Colonic mucosa (tissue), 4 donors: Measurements from ENCODE around the gene SMDT1. TPM values are rescaled to one million over a fixed set of nuclear protein-coding genes. Genes with fewer than 3 reads are reported as not detected.
"Not testable (repeated sequence)": the region's sequence is repeated elsewhere in the genome, so short reads cannot be mapped to it uniquely, and the experiment has no call there.

Source experiments
- DNase-seq: peaks from one replicate; pipeline ENCODE4 v3.0.0-alpha.2; 2020
- H3K27ac ChIP-seq: fragments of 200-600 bp; one replicate; pipeline ENCODE4 v1.8.0; 2021
- H3K27me3 ChIP-seq: fragments of 200-600 bp; one replicate; pipeline ENCODE4 v1.8.0; 2021
- H3K36me3 ChIP-seq: fragments of 200-600 bp; one replicate; pipeline ENCODE4 v1.8.0; 2021
- H3K4me1 ChIP-seq: fragments of 200-600 bp; one replicate; pipeline ENCODE4 v1.8.0; 2021; ENCODE audit warnings: mild to moderate bottlenecking
- H3K4me3 ChIP-seq: fragments of 200-600 bp; one replicate; pipeline ENCODE4 v1.8.0; 2021
- H3K9ac ChIP-seq, 2 donors: one replicate each; pipeline ENCODE4 v1.7.0; 2013; ENCODE audit warnings: control low read depth in 2 of 2, low read depth in 2 of 2, low read length in 2 of 2
- H3K9me3 ChIP-seq: fragments of 200-600 bp; one replicate; pipeline ENCODE4 v1.8.0; 2021
- intact Hi-C: fragments of 100-400 bp; cut with DNase I; formaldehyde crosslinking; loops from one replicate; pipeline ENCODE4 v1.14.1; 2022
- total RNA-seq, 2 donors: library from RNA; stranded (reverse); fragmentation: NEBNext Ultra II Directional in 1 of 2; extraction: Animal tissue kit (Norgen Biotek cat#: 25700) in 1 of 2; gene quantifications; one replicate each; pipeline ENCODE4 v1.2.1, GENCODE V29; 2021
- TF ChIP-seq, protein P1 (sequence below): fragments of 200-600 bp; IDR thresholded peaks from one replicate; pipeline ENCODE4 v1.8.0; 2022; ENCODE audit warnings: antibody characterized with exemption, mild to moderate bottlenecking
- donor health status: healthy.
- donor health status: DM: no; HTN: no; CAD: no.
- donor health status: DM: no; HTN: no; CAD: no.

SMDT1 gene
- total RNA-seq, 2 donors from 2014 or later = 125 to 135 TPM

- no peak overlapping the region for H3K27ac ChIP-seq
- intact Hi-C loops = no loop called here
- peak; percentile 14 for DNase-seq
- no peaks in the 10 kb centered on the region for H3K9me3 ChIP-seq
- H3K9ac ChIP-seq = no peak overlapping the region
- H3K36me3 ChIP-seq = peaks cover 2% of the 10 kb centered on the region
- no peak overlapping the region for H3K4me3 ChIP-seq
- TF ChIP-seq, protein P1, sequence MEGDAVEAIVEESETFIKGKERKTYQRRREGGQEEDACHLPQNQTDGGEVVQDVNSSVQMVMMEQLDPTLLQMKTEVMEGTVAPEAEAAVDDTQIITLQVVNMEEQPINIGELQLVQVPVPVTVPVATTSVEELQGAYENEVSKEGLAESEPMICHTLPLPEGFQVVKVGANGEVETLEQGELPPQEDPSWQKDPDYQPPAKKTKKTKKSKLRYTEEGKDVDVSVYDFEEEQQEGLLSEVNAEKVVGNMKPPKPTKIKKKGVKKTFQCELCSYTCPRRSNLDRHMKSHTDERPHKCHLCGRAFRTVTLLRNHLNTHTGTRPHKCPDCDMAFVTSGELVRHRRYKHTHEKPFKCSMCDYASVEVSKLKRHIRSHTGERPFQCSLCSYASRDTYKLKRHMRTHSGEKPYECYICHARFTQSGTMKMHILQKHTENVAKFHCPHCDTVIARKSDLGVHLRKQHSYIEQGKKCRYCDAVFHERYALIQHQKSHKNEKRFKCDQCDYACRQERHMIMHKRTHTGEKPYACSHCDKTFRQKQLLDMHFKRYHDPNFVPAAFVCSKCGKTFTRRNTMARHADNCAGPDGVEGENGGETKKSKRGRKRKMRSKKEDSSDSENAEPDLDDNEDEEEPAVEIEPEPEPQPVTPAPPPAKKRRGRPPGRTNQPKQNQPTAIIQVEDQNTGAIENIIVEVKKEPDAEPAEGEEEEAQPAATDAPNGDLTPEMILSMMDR = no peak
- peaks cover 4% of the 10 kb centered on the region for H3K4me1 ChIP-seq
- H3K27me3 ChIP-seq = no peaks in the 10 kb centered on the region
Measured at GRCh38 chr22:42067671-42068251, 11.7 kb upstream of the SMDT1 start.

DNA sequence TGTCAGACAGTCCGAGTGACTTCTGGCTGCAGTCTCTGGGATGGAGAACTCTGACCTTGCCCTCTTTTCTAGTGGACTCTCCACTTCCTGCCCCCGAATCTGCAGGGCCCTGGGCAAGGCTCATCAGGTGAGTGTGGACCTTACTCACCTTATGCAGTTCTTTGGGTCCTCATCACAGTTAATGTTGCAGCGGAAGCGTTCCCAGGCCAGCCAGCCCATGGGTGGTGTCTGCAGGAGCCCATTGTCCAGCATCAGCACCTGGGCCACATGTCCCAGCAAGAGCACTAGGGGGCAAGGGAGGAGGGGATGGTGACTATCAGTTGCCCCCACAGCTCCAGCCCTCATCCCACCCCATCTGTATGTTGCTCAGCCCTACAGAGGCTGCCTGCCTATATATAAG lies 11.2 kb upstream of the SMDT1 start:
- no peak overlapping the region for H3K9ac ChIP-seq
- intact Hi-C loops = no loop called here
- H3K4me3 ChIP-seq = no peak overlapping the region
- H3K9me3 ChIP-seq = no peaks in the 10 kb centered on the region
- no peaks in the 10 kb centered on the region for H3K27me3 ChIP-seq
- H3K27ac ChIP-seq = no peak overlapping the region
- H3K36me3 ChIP-seq = no peaks in the 10 kb centered on the region
- TF ChIP-seq, protein P1 = no peak
- H3K4me1 ChIP-seq = peaks cover 4% of the 10 kb centered on the region
- peak; percentile 15 for DNase-seq

GRCh38 chr22:42069801-42070516 lies 9.5 kb upstream of the SMDT1 start:
- peak overlapping the region; percentile 88 for H3K27ac ChIP-seq

DNA sequence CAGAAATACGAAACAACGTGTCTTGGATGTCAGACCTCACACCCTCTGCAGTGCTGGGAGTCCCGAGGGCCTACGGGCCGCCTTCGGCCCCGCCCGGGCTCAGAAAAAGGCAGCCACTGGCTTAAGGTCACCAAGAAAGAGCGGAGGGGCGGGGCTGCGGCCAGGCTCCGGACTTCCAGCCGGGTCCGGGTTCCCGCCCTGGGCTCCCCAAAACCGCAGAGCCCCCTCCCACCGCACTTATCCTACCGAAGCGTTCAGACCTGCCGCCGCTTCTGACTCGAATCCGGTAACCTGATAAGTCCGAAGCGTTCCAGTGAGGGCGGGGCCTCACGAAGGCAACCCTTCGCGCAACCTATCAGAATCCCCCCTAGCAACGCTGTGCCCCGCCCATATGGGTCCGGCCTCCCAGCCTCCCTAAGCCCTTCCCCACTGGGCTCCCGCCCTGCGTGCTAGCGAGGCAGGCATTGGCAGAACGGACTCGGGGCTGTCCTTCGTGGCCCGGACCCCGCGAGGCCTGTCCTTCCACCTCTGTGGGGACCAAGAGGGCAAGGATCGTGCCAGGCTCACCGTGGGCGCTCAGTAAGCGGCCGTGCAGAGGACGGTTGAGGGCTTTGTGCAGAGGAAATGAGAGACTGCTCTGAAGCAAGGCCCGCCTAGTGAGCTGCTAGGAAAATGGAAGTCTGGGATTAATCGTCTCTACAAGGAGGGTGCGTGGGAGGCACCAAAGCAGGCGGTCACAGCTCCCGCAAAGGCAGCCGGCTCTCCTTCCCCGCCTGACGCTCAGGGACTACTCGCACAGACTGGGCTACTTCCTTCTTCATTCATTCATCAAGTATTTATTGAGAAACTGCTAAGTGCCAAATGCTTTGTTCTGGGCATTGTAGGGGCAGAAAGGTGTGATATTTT lies 8.7 kb upstream of the SMDT1 start, which contains the start of gene NAGA:
Gene NAGA (minus strand): TSS at position 296 of the 906 bp plus-strand sequence. CDS start 515 bp downstream, outside the sequence.
- no peaks in the 10 kb centered on the region for H3K9me3 ChIP-seq
- intact Hi-C loops = no loop called here
- H3K36me3 ChIP-seq = no peaks in the 10 kb centered on the region
- H3K4me1 ChIP-seq = peaks cover 4% of the 10 kb centered on the region
- H3K4me3 ChIP-seq = peak within 1 kb of the TSS; percentile 58
- TF ChIP-seq, protein P1 = no peak
- peak; percentile 97 for DNase-seq
- H3K27ac ChIP-seq = peak within 1 kb of the TSS; percentile 88
- H3K27me3 ChIP-seq = no peaks in the 10 kb centered on the region
- H3K9ac ChIP-seq = peak within 1 kb of the TSS; percentile 72 to 92

More at GRCh38 chr22:42069801-42070516, 9.5 kb upstream of the SMDT1 start:
- no peak for DNase-seq
- TF ChIP-seq, protein P1 = no peak
- no peaks in the 10 kb centered on the region for H3K27me3 ChIP-seq
- H3K9ac ChIP-seq = peak overlapping the region; percentile 57 to 92
- H3K4me1 ChIP-seq = peaks cover 4% of the 10 kb centered on the region
- intact Hi-C loops = no loop called here
- peak overlapping the region; percentile 58 for H3K4me3 ChIP-seq
- H3K9me3 ChIP-seq = no peaks in the 10 kb centered on the region
- no peaks in the 10 kb centered on the region for H3K36me3 ChIP-seq

DNA sequence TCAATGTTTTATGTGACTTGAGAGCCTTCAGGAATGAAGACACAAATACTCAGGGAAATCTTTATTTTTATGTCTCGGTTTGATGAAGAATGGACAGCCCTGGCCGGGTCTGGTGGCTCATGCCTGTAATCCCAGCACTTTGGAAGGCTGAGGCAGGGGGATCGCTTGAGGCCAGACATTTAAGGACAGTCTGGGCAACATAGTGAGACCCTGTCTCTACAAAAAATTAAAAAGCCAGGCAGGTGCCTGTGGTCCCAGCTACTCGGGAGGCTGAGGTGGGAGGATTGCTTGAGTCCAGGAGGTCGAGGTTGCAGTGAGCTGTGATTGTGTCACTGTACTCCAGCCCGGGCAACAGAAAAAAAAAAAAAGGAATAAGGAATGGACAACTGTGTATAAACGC lies 8.0 kb upstream of the SMDT1 start:
- DNase-seq, H3K4me1 ChIP-seq: not testable (repeated sequence)
- peak overlapping the region in 1 of 2 donors; percentile 92 for H3K9ac ChIP-seq

More for the DNA sequence above, 8.0 kb upstream of the SMDT1 start:
- H3K9me3 ChIP-seq, intact Hi-C loops, H3K36me3 ChIP-seq, H3K27me3 ChIP-seq: not testable (repeated sequence)
- peak overlapping the region; percentile 58 for H3K4me3 ChIP-seq
- H3K27ac ChIP-seq = peak overlapping the region; percentile 88
